HG03196 (cell line): ENCODE results near the gene UAP1.

Experiments used
- ATAC-seq: cut with Tn5 transposase; IDR thresholded peaks from one replicate; pipeline ENCODE4 v1.9.1; 2021; ENCODE audit not compliant: unreplicated experiment

The UAP1 gene

GRCh38 chr1:162612606-162613400 is 51.3 kb downstream of the UAP1 start:
- ATAC-seq: no peak

- ATAC-seq: no peak
These were observed 55.3 kb downstream of the UAP1 start for GRCh38 chr1:162616848-162617247.

DNA sequence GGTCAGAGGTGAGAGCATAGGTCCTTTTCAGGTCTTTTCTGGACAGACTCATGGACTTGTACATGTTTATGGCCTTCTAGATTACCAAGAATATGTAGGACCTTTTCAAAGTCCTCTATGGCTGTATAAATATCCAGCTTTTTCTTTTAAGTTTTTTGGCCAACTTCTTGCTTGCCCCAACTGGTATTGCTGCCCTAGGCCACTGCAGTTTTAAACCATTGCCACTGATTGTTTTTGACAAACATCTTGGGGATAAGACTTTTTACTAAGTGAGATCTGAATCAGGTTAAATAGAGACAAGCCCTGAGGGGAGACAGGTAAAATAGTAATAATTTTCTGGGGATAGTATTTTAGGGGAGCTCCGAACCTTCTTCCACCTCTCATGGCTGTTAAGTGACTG is 56.0 kb downstream of the UAP1 start:
- ATAC-seq: no peak

- no peak for ATAC-seq
These were observed 57.6 kb downstream of the UAP1 start for GRCh38 chr1:162619076-162619475.

- no peak for ATAC-seq
These were observed 59.7 kb downstream of the UAP1 start for GRCh38 chr1:162621256-162621655.

- no peak for ATAC-seq
These were observed 64.2 kb downstream of the UAP1 start for GRCh38 chr1:162625679-162626078.

DNA sequence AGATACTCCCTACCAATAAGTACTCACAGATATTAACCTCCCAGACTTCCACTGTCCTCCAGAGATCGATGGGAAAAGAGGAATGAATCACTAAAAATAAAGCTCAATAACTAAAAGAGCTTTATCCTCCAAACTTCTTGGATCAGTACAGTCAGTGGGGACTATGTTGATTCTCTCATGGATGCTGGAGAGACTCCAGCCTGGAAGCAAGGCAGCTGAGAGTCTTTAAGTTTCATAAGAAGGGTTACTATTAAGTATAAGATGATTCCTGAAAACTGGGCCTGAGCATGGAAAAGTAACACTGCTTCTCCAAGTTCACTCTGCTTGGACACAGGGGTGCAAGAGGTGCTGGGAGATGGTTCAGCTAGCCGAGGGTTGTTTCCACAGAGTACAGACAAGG is 64.6 kb downstream of the UAP1 start:
- ATAC-seq: no peak

DNA sequence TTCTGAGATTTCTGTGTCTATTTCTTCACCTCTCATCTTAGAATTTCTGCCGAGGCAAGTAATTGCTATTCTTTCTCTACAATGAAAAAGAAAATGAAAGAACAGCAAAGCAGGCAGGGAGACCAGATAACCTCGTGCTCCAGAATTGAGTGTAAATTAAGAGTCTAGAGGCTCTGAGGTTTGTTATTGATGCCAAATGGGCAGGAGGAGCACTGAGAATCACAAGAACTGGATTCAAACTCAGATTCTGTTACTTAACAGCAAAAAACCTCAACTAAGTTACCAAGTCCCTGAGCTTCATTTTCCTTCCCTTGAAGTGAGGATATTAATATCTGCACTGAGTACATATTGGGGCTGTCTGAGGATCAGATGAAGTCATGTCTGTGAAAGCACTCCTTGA is 65.2 kb downstream of the UAP1 start:
- no peak for ATAC-seq

- ATAC-seq: no peak
These were observed 66.3 kb downstream of the UAP1 start for GRCh38 chr1:162627662-162628296.

- no peak for ATAC-seq
These were observed 67.6 kb downstream of the UAP1 start for GRCh38 chr1:162629077-162629627.

- ATAC-seq: no peak
These were observed 68.1 kb downstream of the UAP1 start for GRCh38 chr1:162629651-162630050.

- ATAC-seq: no peak
These were observed 70.1 kb downstream of the UAP1 start for GRCh38 chr1:162631546-162632191.

- no peak for ATAC-seq
These were observed 70.7 kb downstream of the UAP1 start, which contains the start of gene DDR2 for GRCh38 chr1:162632217-162632666. Gene DDR2 (plus strand): TSS chr1:162632464. CDS start chr1:162719064, 86,600 bp downstream.

GRCh38 chr1:162632698-162633080 is 71.2 kb downstream of the UAP1 start:
- ATAC-seq: no peak

GRCh38 chr1:162633081-162633762 is 71.7 kb downstream of the UAP1 start:
- ATAC-seq: peak; percentile 49

DNA sequence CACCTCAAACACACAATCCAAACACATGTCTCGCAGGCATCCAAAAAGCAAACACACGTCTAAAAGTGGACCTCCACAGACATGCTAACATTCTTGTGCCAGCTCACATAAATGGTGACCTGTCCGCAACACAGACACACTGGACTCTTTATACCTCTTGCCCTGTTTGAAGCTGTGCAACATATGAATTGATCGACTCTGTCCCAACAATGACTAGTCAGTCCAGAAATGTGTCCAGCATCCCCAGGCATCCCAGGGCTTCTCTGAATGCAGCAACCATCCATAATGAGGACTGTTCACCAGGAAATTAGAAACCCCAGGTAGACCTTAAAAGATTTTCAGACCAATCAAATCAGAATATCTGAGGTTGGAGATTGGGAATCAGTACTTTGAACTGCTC is 73.9 kb downstream of the UAP1 start:
- ATAC-seq: no peak

DNA sequence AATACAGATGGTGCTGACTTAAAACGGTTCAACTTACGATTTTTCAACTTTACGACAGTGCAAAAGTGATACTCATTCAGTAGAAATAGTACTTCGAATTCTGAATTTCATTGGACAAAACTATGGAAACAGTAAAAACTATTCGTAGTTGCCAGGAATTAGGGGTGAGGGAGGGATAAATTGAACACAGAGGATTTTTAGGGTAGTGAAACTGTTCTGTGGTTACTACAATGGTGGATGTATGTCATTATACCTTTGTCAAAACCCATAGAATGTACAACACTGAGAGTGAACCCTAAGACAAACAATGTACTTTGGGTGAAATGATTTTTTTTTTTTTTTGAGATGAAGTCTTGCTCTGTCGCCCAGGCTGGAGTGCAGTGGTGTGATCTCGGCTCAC is 78.2 kb downstream of the UAP1 start:
- ATAC-seq: no peak

DNA sequence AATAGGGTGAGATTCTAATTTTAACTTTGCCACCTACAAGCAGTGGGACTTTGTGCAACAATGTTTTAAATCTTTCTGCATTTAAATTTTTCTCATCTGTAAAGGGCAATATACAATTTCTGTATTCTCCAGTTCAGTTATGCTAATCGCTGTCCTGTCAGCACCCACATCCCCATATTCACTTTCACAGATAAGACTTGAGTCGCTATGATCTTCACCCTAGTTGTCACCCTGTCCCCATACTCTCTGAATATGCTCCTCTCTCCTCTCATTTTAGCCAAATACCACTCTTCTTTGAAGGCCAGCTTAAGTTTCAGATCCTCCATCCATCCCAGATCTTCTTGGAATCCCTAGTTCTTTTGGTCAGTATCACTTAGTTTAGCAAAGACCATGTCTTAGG is 79.6 kb downstream of the UAP1 start:
- ATAC-seq: no peak

DNA sequence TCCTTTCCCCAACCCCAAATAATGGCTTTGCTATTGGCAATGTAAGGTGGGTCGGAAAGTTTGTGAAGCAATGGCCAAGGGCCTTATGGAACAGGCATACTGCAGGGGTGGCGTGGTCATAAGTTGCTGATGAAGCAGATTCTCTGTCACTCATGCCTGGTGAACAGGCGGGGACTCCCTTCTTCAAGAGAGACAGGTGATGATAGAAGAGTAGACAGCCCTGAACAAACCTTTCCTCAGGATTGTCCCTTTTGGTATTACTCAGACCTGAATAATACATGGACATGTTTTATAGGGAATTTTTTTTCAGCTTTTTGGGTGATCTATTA is 83.4 kb downstream of the UAP1 start:
- ATAC-seq: no peak

DNA sequence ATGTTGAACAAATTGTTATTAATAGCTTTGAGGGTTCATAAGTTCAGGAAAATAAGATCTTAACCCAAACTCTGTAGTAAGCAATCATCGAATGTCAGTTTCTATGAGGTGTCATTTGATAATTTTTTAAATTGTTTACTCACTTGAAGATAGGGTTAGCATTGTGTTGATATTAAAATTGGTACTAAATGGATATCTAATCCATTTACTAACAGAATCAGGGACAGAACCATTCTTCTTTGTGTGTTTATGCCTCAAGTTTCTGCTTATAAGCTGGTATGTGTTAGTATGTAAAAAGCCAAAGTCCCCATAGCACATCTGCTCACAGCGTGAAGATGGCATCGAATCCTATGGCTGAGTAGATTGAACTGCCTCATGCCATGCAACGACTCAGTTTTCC is 84.1 kb downstream of the UAP1 start:
- ATAC-seq: no peak

- no peak for ATAC-seq
These were observed 88.1 kb downstream of the UAP1 start for GRCh38 chr1:162649583-162649982.
